Measurements from ENCODE around the gene VTN.
A peak's percentile ranks its signal among the peaks of the same experiment; 100 is the strongest.

Gene VTN

GRCh38 chr17:28381141-28381825 lies 11.2 kb upstream of the VTN start:
- no peak for DNase-seq (ENCODE audit: insufficient read length)
- FAIRE-seq: no peak
- TF ChIP-seq POLR2AphosphoS5 (IDR thresholded peaks at IDR 0.05; ENCODE audit: low read depth, low read length): no peak
- no peak for TF ChIP-seq TAF1 (IDR thresholded peaks at IDR 0.05; ENCODE audit: borderline replicate concordance, low read depth, low read length)
- no peak for TF ChIP-seq POLR2A (IDR thresholded peaks at IDR 0.05; ENCODE audit: low read depth, low read length)

GRCh38 chr17:28379814-28380801 lies 10.0 kb upstream of the VTN start:
- TF ChIP-seq POLR2AphosphoS5 (IDR thresholded peaks at IDR 0.05; ENCODE audit: low read depth, low read length): no peak
- no peak for TF ChIP-seq TAF1 (IDR thresholded peaks at IDR 0.05; ENCODE audit: borderline replicate concordance, low read depth, low read length)
- no peak for TF ChIP-seq POLR2A (IDR thresholded peaks at IDR 0.05; ENCODE audit: low read depth, low read length)
- FAIRE-seq (no peak), DNase-seq (ENCODE audit: insufficient read length) (no peak)

- no peak for FAIRE-seq
- no peak for DNase-seq (ENCODE audit: insufficient read length)
- TF ChIP-seq POLR2A (IDR thresholded peaks at IDR 0.05; ENCODE audit: low read depth, low read length): no peak
- no peak for TF ChIP-seq POLR2AphosphoS5 (IDR thresholded peaks at IDR 0.05; ENCODE audit: low read depth, low read length)
- TF ChIP-seq TAF1 (IDR thresholded peaks at IDR 0.05; ENCODE audit: borderline replicate concordance, low read depth, low read length): no peak
Observed at GRCh38 chr17:28372945-28373274, 2.8 kb upstream of the VTN start.

GRCh38 chr17:28372203-28372944 lies 2.3 kb upstream of the VTN start:
- no peak for TF ChIP-seq POLR2AphosphoS5 (IDR thresholded peaks at IDR 0.05; ENCODE audit: low read depth, low read length)
- no peak for TF ChIP-seq POLR2A (IDR thresholded peaks at IDR 0.05; ENCODE audit: low read depth, low read length)
- no peak for TF ChIP-seq TAF1 (IDR thresholded peaks at IDR 0.05; ENCODE audit: borderline replicate concordance, low read depth, low read length)
- FAIRE-seq: no peak
- DNase-seq (ENCODE audit: insufficient read length): peak; percentile 54

- FAIRE-seq: peak; percentile 98
- no peak for TF ChIP-seq TAF1 (IDR thresholded peaks at IDR 0.05; ENCODE audit: borderline replicate concordance, low read depth, low read length)
- peak; percentile 53; the same call in 1 of the 2 replicates for TF ChIP-seq POLR2A (IDR thresholded peaks at IDR 0.05; ENCODE audit: low read depth, low read length)
- TF ChIP-seq POLR2AphosphoS5 (IDR thresholded peaks at IDR 0.05; ENCODE audit: low read depth, low read length): no peak
- DNase-seq (ENCODE audit: insufficient read length): peak; percentile 95
Observed at GRCh38 chr17:28371245-28372202, 1.4 kb upstream of the VTN start, which contains the start of gene SARM1. Gene SARM1 (plus strand): TSS chr17:28371694. CDS start chr17:28372033, 339 bp downstream.

GRCh38 chr17:28370744-28371103 lies 617 bp upstream of the VTN start:
- DNase-seq (ENCODE audit: insufficient read length) (no peak), FAIRE-seq (no peak)
- no peak for TF ChIP-seq POLR2AphosphoS5 (IDR thresholded peaks at IDR 0.05; ENCODE audit: low read depth, low read length)
- no peak for TF ChIP-seq TAF1 (IDR thresholded peaks at IDR 0.05; ENCODE audit: borderline replicate concordance, low read depth, low read length)
- TF ChIP-seq POLR2A (IDR thresholded peaks at IDR 0.05; ENCODE audit: low read depth, low read length): no peak

- FAIRE-seq (no peak), DNase-seq (ENCODE audit: insufficient read length) (no peak)
- TF ChIP-seq POLR2A (IDR thresholded peaks at IDR 0.05; ENCODE audit: low read depth, low read length) (no peak), POLR2AphosphoS5 (IDR thresholded peaks at IDR 0.05; ENCODE audit: low read depth, low read length) (no peak), TAF1 (IDR thresholded peaks at IDR 0.05; ENCODE audit: borderline replicate concordance, low read depth, low read length) (no peak)
Observed at GRCh38 chr17:28369684-28370034, 448 bp downstream of the VTN start.

GRCh38 chr17:28368915-28369683 lies 1.0 kb downstream of the VTN start:
- FAIRE-seq: no peak
- DNase-seq (ENCODE audit: insufficient read length): no peak
- no peak for TF ChIP-seq POLR2AphosphoS5 (IDR thresholded peaks at IDR 0.05; ENCODE audit: low read depth, low read length)
- TF ChIP-seq TAF1 (IDR thresholded peaks at IDR 0.05; ENCODE audit: borderline replicate concordance, low read depth, low read length): no peak
- no peak for TF ChIP-seq POLR2A (IDR thresholded peaks at IDR 0.05; ENCODE audit: low read depth, low read length)

GRCh38 chr17:28368306-28368831 lies 1.7 kb downstream of the VTN start:
- FAIRE-seq (no peak), DNase-seq (ENCODE audit: insufficient read length) (no peak)

More at GRCh38 chr17:28368306-28368831, 1.7 kb downstream of the VTN start:
- TF ChIP-seq POLR2AphosphoS5 (IDR thresholded peaks at IDR 0.05; ENCODE audit: low read depth, low read length) (no peak), TAF1 (IDR thresholded peaks at IDR 0.05; ENCODE audit: borderline replicate concordance, low read depth, low read length) (no peak), POLR2A (IDR thresholded peaks at IDR 0.05; ENCODE audit: low read depth, low read length) (no peak)
